HL-60 (cell line): Measurements from ENCODE around the gene MYL6B.

Source experiments
- DNase-seq, 2 experiments: peaks; one replicate each; pipeline ENCODE4 v3.0.0-alpha.2; 2010 to 2020; ENCODE audit warnings: low read depth in 1 of 2, low spot score in 1 of 2
- H3K27ac ChIP-seq: fragments of 250-450 bp; sonication (Bioruptor Pico); replicated peaks from 2 replicates; pipeline ENCODE4 v1.5.1; 2020; ENCODE audit warnings: mild to moderate bottlenecking, moderate library complexity
- H3K27me3 ChIP-seq: fragments of 250-450 bp; sonication (Bioruptor Pico); 2 replicates; pipeline ENCODE4 v1.5.1; 2021; ENCODE audit warnings: mild to moderate bottlenecking, moderate library complexity; ENCODE audit not compliant: insufficient read depth, poor library complexity, severe bottlenecking
- H3K4me3 ChIP-seq: replicated peaks from 2 replicates; pipeline ENCODE4 v1.5.1; 2011; ENCODE audit warnings: mild to moderate bottlenecking, control low read depth, low read length; ENCODE audit not compliant: insufficient read depth
- GABPA ChIP-seq: IDR thresholded peaks from 2 replicates; pipeline ENCODE4 v1.6.1; 2012; ENCODE audit warnings: low read depth
- POLR2AphosphoS5 ChIP-seq: IDR thresholded peaks from 2 replicates; pipeline ENCODE4 v1.6.1; 2012; ENCODE audit warnings: low read depth
- SPI1 ChIP-seq: IDR thresholded peaks from 2 replicates; pipeline ENCODE4 v1.6.1; 2012; ENCODE audit warnings: low read depth, mild to moderate bottlenecking, borderline replicate concordance
- TF ChIP-seq, protein P1 (sequence below): IDR thresholded peaks from one replicate; pipeline ENCODE4 v1.5.1; 2011; ENCODE audit warnings: low read length, control low read depth, inconsistent platforms; ENCODE audit not compliant: insufficient read depth
- TF ChIP-seq, protein P2 (sequence below): IDR thresholded peaks from 2 replicates; pipeline ENCODE4 v1.6.1; 2012; ENCODE audit warnings: low read depth; ENCODE audit not compliant: insufficient replicate concordance

Gene MYL6B

DNA sequence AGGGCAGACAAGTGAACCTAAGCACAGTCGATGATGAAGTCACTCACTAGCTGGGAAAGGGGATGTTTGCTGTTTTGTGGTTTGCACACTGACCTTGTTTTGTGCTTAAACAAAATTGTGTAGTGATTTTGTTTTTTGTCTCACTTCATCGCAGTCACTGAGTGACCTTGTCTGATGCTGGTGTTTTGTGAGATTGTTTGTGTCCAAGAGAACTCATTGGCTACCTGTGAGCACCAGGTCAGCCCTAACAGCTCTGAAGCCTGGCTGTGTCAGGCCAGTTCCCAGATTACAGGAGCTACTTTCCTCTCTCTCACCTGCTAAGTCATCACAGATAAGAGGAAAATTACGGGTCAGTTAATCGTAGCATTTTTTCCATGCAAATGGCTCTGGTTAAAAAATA is 28.3 kb upstream of the MYL6B start:
- DNase-seq: no peak
- TF ChIP-seq POLR2AphosphoS5 (no peak), GABPA (no peak), SPI1 (no peak)
- TF ChIP-seq, protein P1, sequence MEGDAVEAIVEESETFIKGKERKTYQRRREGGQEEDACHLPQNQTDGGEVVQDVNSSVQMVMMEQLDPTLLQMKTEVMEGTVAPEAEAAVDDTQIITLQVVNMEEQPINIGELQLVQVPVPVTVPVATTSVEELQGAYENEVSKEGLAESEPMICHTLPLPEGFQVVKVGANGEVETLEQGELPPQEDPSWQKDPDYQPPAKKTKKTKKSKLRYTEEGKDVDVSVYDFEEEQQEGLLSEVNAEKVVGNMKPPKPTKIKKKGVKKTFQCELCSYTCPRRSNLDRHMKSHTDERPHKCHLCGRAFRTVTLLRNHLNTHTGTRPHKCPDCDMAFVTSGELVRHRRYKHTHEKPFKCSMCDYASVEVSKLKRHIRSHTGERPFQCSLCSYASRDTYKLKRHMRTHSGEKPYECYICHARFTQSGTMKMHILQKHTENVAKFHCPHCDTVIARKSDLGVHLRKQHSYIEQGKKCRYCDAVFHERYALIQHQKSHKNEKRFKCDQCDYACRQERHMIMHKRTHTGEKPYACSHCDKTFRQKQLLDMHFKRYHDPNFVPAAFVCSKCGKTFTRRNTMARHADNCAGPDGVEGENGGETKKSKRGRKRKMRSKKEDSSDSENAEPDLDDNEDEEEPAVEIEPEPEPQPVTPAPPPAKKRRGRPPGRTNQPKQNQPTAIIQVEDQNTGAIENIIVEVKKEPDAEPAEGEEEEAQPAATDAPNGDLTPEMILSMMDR: no peak
- TF ChIP-seq, protein P2, sequence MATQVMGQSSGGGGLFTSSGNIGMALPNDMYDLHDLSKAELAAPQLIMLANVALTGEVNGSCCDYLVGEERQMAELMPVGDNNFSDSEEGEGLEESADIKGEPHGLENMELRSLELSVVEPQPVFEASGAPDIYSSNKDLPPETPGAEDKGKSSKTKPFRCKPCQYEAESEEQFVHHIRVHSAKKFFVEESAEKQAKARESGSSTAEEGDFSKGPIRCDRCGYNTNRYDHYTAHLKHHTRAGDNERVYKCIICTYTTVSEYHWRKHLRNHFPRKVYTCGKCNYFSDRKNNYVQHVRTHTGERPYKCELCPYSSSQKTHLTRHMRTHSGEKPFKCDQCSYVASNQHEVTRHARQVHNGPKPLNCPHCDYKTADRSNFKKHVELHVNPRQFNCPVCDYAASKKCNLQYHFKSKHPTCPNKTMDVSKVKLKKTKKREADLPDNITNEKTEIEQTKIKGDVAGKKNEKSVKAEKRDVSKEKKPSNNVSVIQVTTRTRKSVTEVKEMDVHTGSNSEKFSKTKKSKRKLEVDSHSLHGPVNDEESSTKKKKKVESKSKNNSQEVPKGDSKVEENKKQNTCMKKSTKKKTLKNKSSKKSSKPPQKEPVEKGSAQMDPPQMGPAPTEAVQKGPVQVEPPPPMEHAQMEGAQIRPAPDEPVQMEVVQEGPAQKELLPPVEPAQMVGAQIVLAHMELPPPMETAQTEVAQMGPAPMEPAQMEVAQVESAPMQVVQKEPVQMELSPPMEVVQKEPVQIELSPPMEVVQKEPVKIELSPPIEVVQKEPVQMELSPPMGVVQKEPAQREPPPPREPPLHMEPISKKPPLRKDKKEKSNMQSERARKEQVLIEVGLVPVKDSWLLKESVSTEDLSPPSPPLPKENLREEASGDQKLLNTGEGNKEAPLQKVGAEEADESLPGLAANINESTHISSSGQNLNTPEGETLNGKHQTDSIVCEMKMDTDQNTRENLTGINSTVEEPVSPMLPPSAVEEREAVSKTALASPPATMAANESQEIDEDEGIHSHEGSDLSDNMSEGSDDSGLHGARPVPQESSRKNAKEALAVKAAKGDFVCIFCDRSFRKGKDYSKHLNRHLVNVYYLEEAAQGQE: no peak
- H3K27me3 ChIP-seq: no peaks in the 10 kb centered on the region
- H3K27ac ChIP-seq: no peak overlapping the region
- no peak overlapping the region for H3K4me3 ChIP-seq

DNA sequence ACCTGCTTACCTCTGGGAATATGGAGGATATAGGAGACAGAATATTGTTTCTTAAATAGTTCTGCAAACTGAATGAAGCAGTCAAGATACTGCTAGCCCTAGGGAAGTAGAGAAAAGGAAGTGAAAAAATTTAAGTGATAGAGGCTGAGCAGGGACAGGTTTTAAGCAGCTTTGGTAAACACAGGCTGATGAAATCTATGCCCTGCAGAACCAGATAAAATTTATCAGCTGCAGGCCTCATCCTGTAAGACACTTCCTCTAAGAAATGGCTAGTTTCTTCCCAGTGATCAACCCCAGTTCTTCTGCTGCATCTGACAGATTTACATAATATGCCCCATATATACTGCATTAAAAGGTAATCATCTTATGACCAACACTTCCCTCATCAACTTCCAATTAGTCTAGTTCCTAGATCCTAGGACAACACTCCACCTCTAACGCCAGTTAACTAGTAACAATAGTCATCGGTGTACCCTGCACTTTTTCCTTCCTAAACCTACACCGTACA is 25.6 kb upstream of the MYL6B start:
- no peak overlapping the region for H3K4me3 ChIP-seq
- no peaks in the 10 kb centered on the region for H3K27me3 ChIP-seq
- TF ChIP-seq, protein P2: no peak
- peak; percentile 92 for TF ChIP-seq SPI1
- TF ChIP-seq GABPA: no peak
- TF ChIP-seq, protein P1: no peak
- TF ChIP-seq POLR2AphosphoS5: peak; percentile 54
- peak overlapping the region; percentile 81 for H3K27ac ChIP-seq
- DNase-seq: peak; percentile 77 to 78

DNA sequence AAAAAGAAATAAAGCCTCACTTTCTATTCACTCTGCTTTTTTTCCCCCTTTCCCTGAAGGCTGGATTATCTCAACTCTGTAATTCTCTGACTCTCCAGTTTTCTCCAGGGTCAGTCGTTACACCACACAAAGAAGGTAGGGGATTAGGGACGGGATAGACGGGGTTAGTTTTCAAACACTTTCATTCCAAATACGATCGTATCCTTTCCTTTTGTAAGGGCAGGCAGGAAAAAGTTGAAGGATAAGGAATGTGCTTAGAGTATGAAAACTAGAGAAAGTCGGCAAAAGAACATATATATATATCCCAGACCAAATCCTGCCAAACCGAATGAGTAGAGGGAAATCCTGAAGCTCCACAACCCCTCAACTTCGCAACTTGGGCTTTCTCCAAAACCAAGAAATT is 24.9 kb upstream of the MYL6B start:
- TF ChIP-seq SPI1 (no peak), GABPA (no peak), POLR2AphosphoS5 (no peak)
- TF ChIP-seq, protein P2: no peak
- TF ChIP-seq, protein P1: no peak
- Histone ChIP-seq H3K27me3 (no peaks in the 10 kb centered on the region), H3K4me3 (peak overlapping the region; percentile 12; the same call in 1 of the 2 replicates), H3K27ac (peak overlapping the region; percentile 81)
- no peak for DNase-seq
